ENCODE data around the gene CEP290.
A peak's percentile ranks its signal among the peaks of the same experiment; 100 is the strongest.
"Not testable (repeated sequence)": the region's sequence is repeated elsewhere in the genome, so short reads cannot be mapped to it uniquely, and the experiment has no call there.

CEP290 gene

DNA sequence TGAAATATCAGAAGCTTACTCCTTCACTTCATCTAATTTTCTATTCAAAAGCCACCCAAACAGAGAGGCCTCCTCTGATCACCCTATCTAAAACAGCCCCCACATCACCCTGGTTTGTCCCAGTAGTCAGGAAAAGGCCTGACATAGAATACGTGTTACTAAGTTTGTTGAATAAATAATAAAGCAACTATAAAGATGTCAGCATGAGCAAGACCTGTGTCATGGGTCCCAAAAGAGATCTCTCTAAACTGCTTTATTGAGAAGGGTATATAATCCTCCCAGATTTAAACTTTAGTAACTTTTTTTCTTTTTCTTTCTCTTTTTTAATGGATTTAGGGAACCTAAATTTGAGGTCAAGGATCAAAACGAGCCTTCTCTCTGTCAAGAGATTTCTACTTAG is 85.3 kb downstream of the CEP290 start:
- no peak for DNase-seq (ENCODE audit: low read depth in 2 of 2)

- no peak for DNase-seq (ENCODE audit: low read depth in 2 of 2)
Observed at GRCh38 chr12:88052686-88053085, 89.2 kb downstream of the CEP290 start.

GRCh38 chr12:88044035-88044434 is 97.9 kb downstream of the CEP290 start:
- DNase-seq (ENCODE audit: low read depth in 2 of 2): no peak

- DNase-seq (ENCODE audit: low read depth in 2 of 2): no peak
Observed at GRCh38 chr12:88037770-88038169, 104.1 kb downstream of the CEP290 start.

DNA sequence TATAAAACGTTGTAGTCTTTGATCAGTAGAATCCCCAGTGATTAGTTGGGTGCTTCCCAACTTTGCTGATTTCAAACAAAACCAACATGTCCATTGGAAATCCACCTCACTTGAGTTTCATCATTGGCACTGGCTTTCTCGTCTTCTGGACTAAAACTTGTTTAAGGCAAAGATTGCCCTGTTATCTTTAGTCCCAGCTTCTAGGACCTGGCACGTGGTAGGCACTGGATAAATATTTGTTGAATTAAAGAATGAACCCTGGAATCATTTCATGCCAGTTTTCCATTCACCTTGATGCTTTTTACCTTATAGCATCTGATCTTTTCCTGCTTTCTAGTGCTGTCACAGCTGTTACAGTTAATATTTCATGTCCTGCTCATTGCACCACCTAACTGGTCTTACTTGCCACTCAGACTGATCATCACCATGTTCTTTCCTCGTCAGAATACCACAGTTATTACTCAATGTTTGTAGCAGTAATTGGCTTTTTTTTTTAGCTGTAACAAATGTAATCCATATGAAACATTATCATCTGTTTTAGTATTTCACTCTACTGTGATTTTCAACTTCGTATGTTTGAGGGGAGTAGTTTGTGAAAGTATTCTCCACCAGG is 105.4 kb downstream of the CEP290 start:
- no peak for DNase-seq (ENCODE audit: low read depth in 2 of 2)

DNA sequence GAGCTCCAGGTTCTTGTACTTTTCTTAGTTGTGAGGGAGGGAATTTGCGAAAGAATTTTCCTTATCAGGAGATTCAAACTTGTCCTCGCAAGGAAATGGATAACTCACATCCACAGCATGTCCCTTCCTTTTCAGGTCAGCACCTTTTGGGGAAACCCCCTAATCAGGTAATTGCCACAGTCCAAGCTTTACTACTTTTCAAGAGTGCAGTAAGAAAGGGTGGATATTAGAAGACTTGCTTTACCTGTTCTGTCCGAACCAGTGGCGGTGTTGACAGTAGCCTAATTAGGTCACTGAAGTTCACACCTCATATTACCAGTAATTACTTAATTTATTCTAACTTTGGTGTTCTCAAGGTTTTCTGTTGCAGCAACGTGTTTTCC is 106.0 kb downstream of the CEP290 start:
- DNase-seq (ENCODE audit: low read depth in 2 of 2): no peak

DNA sequence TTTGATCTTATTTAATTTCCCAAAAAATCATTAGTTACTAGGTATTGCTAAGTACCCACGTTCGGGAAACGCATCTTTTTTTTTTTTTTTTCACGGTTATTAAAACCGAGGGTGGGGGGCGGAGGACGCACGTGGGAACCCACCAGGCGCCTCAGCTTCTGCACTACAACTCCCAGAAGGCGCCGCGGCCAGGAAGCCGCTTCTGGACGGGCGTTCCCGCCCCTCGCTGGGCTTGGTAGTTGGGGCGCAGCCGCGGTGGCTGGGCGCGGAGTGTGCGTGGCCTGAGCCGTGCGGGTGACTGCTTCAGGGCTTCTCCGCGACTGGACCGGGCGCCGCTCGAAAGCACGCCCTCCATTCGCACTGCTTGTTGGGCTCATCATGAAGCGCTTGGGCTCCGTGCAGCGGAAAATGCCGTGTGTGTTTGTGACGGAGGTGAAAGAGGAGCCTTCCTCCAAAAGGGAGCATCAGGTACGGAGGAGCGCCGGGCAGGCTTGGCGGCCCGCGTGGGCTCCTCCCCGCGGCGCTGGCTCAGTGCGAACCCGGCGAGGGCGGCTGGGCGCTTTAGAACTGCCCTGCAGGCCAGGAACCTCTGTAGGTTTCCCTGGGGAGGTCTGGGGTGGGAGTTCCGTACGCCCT is 106.5 kb downstream of the CEP290 start:
- DNase-seq (ENCODE audit: low read depth in 2 of 2): peak; percentile 75 to 87

DNA sequence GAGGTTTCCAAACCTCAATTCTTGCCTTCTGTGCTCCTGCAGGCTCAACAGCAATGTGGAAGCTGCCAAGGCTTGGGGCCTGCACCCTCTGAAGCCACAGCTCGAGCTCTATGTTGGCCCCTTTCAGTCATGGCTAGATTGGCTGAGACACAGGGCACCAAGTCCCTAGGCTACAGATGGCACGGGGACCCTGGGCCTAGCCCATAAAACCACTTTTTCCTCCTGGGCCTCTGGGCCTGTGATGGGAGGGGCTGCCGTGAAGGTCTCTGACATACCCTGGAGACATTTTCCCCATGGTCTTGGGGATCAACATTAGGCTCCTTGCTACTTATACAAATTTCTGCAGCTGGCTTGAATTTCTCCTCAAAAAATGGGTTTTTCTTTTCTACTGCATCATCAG is 110.7 kb downstream of the CEP290 start:
- not testable (repeated sequence) for DNase-seq (ENCODE audit: low read depth in 2 of 2)

GRCh38 chr12:88029093-88029665 is 112.7 kb downstream of the CEP290 start, which contains the start of gene C12orf50:
Gene C12orf50, minus strand, starts transcription at chr12:88029401. Its CDS starts 2,439 bp downstream, at chr12:88026962.
- no peak for DNase-seq (ENCODE audit: low read depth in 2 of 2)

GRCh38 chr12:88026196-88026595 is 115.7 kb downstream of the CEP290 start:
- DNase-seq (ENCODE audit: low read depth in 2 of 2): no peak

DNA sequence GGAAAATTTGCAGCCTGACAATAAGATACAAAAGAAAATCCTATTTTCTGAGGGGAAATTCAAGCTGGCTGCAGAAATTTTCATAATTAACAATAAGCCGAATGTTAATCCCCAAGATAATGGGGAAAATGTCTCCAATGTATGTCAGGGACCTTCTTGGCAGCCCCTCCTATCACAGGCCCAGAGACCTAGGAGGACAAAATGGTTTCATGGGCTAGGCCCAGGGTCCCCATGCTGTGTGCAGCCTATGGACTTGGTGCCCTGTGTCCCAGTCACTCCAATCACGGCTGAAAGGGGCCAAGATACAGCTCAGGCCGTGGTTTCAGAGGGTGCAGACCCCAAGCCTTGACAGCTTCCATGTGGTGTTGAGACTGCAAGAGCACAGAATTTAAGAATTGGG is 123.9 kb downstream of the CEP290 start:
- no peak for DNase-seq (ENCODE audit: low read depth in 2 of 2)

DNA sequence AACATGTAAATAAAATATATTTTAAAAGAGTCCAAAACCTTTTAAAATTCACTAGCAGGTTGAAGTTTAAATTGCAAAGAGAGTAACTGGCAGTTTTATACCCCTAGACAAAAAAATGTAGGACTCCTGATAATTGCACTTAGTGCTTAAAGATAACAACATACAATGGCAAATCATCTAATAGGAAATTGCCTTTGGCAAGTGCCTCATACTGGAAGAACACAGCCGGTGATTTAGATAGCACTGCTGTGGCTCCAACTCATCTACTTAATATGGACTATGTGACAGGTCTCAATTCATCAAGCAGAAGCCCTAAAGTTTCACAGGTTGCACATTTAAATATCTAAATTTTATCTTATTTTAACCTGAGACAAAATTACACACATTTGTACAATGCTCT is 126.1 kb downstream of the CEP290 start:
- DNase-seq (ENCODE audit: low read depth in 2 of 2): no peak

DNA sequence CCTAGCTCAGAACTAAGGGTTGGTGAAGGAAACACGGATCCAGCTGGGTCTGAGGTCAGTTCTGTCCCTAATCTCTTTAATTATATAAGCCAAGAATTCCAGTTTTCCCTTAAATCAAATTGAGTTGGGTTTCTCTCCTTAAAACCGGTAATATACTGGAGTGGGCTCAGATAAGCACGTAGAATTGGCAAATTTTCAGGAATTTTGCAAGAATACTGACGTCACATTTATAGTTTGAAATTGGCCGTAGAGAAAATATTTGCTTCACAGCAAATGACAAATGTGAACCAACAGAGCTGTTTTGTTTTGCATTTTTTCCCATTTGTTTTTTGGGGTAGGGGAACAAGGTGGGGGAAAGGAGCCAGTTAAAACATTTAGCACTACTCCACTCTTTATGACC is 130.1 kb downstream of the CEP290 start:
- DNase-seq (ENCODE audit: low read depth in 2 of 2): no peak

DNA sequence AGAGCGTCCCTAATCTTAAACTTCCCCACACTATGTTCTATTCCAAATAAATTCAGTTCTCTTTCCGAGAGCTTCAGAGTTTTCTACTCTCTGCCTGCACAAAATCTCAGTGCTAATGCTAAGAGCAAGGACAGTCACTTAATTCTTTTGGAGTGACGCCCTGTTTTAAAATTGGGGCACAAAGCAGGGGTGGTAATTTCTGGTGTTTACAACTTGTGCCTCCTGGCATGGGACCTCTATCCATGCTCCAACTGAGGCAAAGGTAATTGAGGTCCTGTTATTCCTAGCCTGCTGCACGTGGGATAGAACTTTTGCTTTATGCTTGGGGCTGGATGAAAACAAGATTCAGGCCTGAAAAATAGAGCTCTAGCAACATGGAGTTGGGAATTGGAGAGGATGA is 135.5 kb downstream of the CEP290 start:
- no peak for DNase-seq (ENCODE audit: low read depth in 2 of 2)

- no peak for DNase-seq (ENCODE audit: low read depth in 2 of 2)
Observed at GRCh38 chr12:88001327-88001726, 140.6 kb downstream of the CEP290 start.

Data from stimulated activated CD8-positive, alpha-beta memory T cell treated with anti-CD3 and anti-CD28 coated beads, Interleukin-7, amount 100 ng/mL, for 4 hours (primary cell).